Measurements from ENCODE around the gene ABHD13. TPM values are rescaled to one million over a fixed set of nuclear protein-coding genes. Genes with fewer than 3 reads are reported as not detected.

The ABHD13 gene
- total RNA-seq, 1 experiment from 2014 or later = 5.5 TPM

DNA sequence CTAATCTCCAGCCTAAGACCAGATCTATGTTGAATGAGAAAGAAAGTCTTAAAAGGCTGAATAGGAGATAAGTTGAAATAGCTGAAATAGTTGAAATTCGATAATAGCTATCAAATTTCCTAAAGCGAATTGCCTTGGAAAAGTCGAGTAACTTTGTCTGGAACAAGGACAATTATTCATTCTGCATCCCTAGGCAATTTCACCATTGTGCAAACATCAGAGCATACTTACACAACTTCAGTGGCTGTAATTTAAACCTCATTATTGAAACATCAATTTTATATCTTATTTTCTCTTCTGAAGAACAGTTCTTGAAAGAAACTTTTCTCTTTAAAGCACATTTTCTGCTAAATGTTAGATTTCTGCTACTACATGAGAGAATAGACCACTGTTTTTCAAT, 64.9 kb downstream of the ABHD13 start:
- TF ChIP-seq CTCF (conservative IDR thresholded peaks at IDR 0.05) = no peak
- no peak for TF ChIP-seq EZH2 (IDR thresholded peaks at IDR 0.05; ENCODE audit: low read depth)
- Histone ChIP-seq H2AFZ (no peak overlapping the region), H3K27ac (no peak overlapping the region), H3K4me1 (replicated peaks; ENCODE audit: insufficient read depth) (no peaks in the 10 kb centered on the region), H3K36me3 (ENCODE audit: low read depth) (no peaks in the 10 kb centered on the region), H3K4me2 (no peak overlapping the region), H3K4me3 (no peak overlapping the region), H3K9me3 (ENCODE audit: insufficient read depth, low read depth) (no peaks in the 10 kb centered on the region), H3F3A (ENCODE audit: insufficient read depth, low read depth) (no peaks in the 10 kb centered on the region; the same call in 1 of the 2 replicates), H3K9me2 (ENCODE audit: insufficient read depth) (no peaks in the 10 kb centered on the region), H3K27me3 (ENCODE audit: insufficient read depth, low read depth) (no peaks in the 10 kb centered on the region), H4K20me1 (ENCODE audit: insufficient read depth) (no peaks in the 10 kb centered on the region), H3K79me2 (ENCODE audit: low read depth) (no peaks in the 10 kb centered on the region)
- intact Hi-C loops (cut with micrococcal nuclease; ENCODE audit: unreplicated experiment) = no loop called here
- no peak for DNase-seq
- ChIA-PET POLR2A (ENCODE audit: unreplicated experiment) (no interaction called here), CTCF (interaction anchor here (0.6 kb wide), 1 partner anchor 1110 kb away, joined by 6 read pairs; no protein-coding TSS in a partner anchor)
- no TSS peak for BruUV-seq (replicated peaks)

Other genes starting within 250 kb of the ABHD13 start
- 7.3 and 9.1 TPM in 2 replicates for gene LIG4, start 2.9 kb upstream of the ABHD13 start, total RNA-seq (2021)
- 2.0 and 4.4 TPM in 2 replicates for gene TNFSF13B, start 51.3 kb downstream of the ABHD13 start, total RNA-seq (2021)

Data from PC-9 (cell line).